HG03432 (cell line): Measurements from ENCODE around the gene ZMIZ1.
"Not testable (repeated sequence)": the region's sequence is repeated elsewhere in the genome, so short reads cannot be mapped to it uniquely, and the experiment has no call there.

Experiments
- ATAC-seq: cut with Tn5 transposase; IDR thresholded peaks from one replicate; pipeline ENCODE4 v1.9.1; 2021; ENCODE audit warnings: mild to moderate bottlenecking, moderate library complexity; ENCODE audit not compliant: unreplicated experiment

ZMIZ1 gene

GRCh38 chr10:79029478-79030390, 39.0 kb upstream of the ZMIZ1 start:
- no peak for ATAC-seq

DNA sequence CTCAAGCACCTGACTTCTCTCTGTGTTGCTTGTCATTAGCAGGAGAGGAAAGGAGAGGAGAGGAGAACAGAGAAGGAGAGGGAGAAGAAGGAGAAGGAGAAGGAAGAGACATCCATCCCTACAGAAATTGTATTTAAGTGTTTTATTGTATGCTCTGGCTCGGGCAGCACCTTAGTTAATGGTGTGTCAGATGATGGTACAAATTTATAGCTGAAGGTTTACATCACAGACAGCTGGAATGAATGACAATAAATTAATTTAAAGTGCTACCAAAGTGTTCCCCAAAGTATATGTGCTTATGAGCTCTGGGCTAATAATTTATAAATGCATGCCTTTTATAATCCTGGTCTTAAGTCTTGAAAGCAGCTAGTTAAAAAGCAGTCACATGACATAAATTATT, 38.1 kb upstream of the ZMIZ1 start:
- no peak for ATAC-seq

DNA sequence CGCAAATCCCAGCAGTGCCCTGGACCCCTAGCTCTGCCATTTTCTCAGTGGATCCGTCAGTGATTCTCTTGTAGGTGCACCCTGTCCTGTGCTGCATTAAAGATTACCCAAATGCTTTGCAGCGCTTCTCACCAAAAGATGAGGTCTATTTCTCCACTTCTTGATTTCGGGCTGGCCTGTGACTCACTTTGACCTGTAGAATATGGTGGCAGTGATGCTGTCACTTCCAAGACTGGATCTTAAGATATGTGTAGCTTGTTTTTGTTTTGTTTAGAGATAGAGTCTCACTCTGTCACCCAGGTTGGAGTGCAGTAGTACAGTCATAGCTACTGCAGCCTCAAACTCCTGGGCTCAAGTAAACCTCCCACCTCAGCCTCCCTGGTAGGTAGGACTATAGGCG, 37.0 kb upstream of the ZMIZ1 start:
- no peak for ATAC-seq

DNA sequence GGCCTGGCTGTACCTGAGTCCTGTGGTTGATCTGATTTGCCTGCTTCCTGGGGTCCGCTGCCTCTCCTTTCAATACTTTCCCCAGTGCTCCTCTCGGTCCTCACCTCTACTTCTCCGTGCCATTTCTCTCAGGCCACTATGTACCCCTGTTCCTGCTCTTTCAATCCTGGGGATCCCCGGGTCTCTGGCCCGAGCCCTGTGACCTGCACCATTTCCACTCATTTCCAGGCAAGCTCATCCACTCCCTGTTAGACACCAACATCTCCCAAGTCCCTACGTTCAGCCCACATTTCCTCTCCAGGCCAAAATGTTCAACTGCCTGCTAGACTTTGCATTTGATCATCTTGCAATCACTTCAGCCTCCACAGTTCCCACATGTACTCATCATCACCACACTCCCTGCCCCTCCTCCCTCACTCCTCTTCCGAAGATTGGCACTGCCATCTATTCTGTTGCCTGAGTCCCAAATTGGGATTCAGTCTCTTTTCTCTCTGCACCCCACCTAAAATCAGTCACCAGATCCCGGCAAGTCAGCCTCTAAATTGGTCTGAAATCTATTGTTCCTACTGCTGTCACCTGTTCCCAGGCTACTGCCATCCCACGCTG, 34.4 kb upstream of the ZMIZ1 start:
- no peak for ATAC-seq

- not testable (repeated sequence) for ATAC-seq
Observed at GRCh38 chr10:79036416-79036815, 32.4 kb upstream of the ZMIZ1 start.

DNA sequence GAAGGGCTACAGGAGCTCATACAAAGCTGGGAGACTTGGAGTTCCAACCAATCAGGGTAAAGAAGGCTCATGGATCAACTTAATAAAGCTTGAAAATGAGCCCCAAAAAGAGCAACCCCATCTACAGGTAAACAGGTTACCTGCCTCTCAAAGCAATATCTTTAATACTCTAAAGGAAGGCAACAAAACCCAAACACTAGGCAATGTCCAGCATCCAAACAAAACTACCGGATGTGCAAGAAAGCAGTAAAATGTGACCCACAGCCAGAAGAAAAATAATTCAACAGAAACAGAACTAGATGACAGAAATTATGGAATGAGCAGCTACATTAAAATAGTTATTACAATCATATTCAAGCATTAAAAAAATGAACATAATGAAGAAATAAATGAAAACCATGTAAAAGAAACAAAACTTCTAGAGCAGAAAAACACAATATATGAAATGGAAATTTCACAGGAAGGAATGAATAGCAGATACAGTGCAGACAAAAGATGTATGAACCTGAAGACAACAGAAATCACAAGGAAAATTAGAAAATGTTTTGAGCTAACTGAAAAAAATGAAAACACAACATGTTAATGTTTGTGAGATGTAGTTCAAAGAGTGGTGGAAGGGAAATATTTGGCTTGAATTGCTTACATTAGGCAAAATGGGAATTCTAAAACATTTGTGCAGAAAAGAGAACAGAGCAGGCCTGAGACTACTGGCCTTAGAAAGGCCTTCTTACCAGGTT, 30.5 kb upstream of the ZMIZ1 start:
- no peak for ATAC-seq

- no peak for ATAC-seq
Observed at GRCh38 chr10:79038841-79039201, 29.9 kb upstream of the ZMIZ1 start.

DNA sequence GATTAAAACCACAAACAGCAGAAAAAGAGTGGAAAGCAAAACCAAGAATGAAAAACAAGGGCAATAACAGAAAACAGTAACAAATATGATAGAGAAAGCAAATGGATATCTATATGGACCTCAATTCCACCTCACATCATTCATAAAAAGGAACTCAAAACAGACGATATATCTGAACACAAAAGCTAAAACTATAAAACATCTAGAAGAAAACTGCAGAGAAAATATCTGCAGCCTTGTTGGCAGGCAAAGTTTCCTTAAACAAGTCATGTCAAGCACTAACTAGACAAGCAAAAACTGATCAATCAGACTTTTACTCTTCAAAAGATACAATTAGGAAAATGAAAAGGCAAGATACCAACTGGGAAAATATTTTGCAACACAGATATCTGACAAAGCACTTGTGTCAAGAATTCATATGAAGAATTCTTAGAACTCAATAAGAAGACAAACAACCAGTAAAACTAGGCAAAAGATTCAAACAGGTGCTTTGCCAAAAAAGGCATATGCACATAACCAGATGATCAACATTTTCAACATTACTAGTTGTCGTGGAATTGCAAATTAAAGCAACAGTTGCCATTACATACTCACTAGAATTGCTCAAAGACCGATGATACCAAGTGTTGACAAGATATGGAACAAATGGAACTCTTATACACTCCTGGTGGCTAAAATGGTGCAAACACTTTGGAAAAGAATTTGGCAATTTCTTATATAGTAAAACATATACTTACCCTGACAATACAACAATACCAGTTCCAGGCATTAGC, 25.9 kb upstream of the ZMIZ1 start:
- no peak for ATAC-seq

DNA sequence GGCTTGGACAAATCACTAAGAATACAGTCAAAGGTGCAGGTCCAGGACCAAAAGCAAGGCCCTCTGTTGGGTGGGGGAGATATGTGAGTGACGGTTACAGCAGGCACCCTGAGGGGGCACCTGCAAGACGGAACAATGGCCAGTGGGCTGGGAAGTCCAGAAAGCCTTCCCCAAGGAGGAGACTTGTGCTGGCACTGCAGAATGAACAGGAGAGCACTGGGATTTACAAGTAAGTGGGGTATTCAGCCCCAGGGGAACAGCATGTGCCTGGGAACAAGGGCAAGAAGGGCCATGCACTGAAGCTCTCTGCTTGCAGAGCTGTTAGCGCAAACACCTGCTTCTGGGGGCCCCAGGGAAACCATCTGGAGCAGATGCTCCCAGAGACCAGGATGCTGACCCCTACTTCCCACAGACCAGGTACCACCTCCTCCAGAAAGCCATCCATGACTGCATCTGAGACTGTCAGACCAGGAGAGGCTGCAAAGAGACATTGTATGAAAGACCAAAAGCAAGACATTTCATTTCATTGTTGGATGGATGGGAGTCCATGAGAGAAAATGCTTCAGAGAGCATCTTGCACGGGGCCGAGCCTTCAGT, 24.6 kb upstream of the ZMIZ1 start:
- no peak for ATAC-seq

DNA sequence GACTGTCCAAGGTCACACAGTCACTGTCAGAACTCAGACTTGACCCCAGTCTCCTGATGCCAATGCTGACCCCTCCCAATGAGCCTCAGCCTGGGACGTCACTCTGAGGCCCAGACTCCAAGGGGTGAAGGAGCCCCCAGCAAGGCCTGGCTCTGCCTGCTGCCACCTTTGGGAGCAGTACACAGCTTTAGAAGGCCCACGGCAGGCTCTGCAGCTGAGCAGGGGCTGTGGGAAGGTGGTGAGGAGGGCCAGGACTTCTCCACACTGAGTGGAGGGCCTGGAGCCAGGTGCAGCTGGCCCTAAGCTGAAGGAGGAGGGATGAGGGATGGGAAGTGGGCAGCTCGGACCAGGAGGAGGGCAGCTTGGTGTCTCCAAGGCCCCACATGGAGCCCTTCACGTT, 23.9 kb upstream of the ZMIZ1 start:
- no peak for ATAC-seq

DNA sequence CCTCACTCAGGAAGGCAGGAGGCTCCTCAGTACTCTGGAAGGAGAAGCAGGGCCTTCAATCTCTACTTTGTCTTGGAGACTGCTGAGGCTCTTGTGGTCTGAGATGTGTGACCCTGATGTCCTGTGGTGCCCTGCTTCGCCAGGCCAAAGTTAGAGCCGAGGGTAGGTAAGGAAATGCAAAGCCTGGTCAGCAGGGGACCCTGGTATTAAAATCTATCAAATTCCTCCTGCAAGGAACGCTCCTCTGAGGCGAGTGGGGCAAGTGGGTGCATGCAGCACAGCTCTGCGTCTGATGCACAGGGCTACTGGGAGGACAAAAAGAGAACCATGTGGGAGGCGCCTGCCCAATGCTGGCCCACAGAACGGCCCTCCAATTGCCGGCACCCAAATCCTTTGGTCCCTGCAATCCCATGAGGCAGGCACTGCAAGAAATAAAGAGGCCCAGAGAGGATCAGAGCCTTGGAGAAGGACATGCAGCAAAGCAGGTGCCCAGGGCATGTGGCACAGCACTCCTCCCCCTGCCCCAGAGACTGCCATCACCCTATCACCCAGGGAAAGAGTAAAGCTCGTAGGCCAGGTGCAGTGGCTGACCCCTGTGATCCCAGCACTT, 23.1 kb upstream of the ZMIZ1 start:
- ATAC-seq = no peak

GRCh38 chr10:79046326-79046725, 22.4 kb upstream of the ZMIZ1 start:
- no peak for ATAC-seq

- no peak for ATAC-seq
Observed at GRCh38 chr10:79046741-79047583, 21.8 kb upstream of the ZMIZ1 start.

DNA sequence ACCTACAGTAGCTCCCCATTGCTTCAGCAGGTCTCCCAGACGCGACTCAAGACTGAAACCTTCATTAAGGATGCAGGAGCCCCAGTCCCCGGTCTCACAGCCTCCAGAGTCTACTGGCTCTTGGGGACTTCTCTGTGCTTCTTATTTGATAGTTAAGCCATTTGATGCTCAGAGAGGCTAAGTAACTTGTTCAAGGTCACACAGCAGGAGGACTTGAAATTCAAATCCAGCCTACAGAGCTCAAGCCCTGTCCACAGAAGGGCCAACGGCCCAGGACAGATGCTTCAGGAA, 21.2 kb upstream of the ZMIZ1 start:
- no peak for ATAC-seq

DNA sequence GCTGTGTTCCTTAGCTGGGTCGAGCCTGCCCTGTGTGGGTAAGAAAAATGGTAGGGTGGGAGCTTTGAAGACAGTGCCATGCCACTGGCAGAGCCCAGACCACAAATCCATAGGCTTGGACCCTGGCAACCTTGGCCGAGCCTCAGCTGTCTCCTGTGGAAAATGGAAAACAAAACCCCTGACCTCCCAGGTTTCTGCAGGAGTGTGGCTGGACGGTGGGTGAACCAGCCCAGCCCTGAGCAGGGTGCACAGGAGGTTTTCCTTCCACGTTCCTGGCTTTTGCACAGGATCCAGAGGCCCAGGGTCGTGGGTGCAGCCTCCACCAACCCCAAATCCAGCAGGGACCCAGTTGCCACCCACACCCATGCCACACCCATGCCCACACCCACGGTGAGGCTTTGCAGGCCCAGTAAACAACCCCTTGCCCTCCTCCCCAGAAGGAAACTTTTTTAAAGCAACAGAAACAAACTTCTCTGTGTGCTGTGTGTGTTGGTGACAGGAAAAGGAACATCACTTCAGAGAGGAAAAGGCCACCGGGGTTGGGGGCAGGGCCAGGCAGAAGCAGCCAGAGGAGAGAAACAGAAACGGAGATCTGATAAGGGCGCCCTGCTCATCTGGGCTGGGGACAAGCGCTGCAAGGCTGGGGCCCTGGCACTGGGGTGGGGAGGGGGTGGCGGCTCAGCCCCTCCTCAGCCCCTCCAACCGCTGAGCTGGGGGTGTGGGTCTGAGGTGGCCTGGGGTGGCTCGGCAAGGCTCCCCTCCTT, 20.7 kb upstream of the ZMIZ1 start:
- ATAC-seq = peak; percentile 45

- ATAC-seq = no peak
Observed at GRCh38 chr10:79048639-79049550, 19.9 kb upstream of the ZMIZ1 start.

DNA sequence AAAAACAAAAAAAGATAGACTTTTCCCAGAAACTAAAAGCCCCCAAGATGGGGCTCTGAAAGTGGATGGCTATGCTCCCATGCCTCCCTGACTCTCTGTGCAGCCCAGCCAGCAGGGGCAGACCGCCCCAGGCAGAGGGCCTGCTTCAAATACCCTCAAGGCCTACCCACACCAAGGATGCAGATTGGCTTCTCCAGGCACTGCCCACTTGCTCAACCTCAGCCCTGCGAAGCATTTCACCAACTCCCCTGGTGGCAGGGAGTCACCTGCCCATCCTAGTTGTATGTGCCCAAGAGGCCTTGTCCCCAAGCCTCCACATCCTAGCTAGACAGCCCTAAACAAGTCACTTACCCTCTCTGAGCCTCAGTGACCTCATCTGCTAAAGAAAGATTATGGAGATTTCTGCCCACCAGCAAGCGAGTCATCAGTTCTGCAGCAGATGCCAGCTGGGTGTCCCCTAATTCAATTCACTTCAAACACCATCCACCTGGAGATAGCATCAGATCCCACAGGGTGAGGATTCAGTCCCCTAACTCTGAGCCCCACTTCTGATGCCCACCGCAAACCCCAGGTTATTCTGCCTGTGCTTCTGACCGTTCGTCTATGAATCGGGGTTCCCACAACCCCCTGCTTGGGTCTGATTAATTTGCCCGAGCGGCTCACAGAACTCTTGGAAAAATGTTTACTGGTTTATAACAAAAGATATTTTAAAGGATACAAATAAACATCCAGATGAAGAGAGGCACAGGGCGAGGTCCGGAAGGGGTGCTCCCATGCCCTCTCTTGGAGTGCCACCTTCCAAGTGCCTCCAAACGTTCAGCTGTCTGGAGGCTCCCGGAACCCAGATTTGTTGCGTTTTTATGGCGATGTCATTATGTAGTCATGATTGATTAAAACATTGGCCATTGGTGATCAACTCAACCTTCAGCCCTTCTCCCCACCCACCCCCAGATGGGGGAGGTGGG, 18.6 kb upstream of the ZMIZ1 start:
- ATAC-seq = no peak
